Left lung (tissue), 10 donors: ENCODE measurements around the gene RTN4RL2. TPM values are rescaled to one million over a fixed set of nuclear protein-coding genes. Genes with fewer than 3 reads are reported as not detected.
A peak's percentile ranks its signal among the peaks of the same experiment; 100 is the strongest.

ENCODE experiments used
- ATAC-seq: fragments of 200-7000 bp; cut with Tn5 transposase; one replicate; pipeline ENCODE4 v1.9.1; 2020; ENCODE audit warnings: moderate library complexity
- DNase-seq, 4 donors: peaks; one replicate each; pipeline ENCODE4 v3.0.0-alpha.2; 2013 to 2020
- H3K27ac ChIP-seq, 2 donors: fragments of 200-600 bp; sonication (generic) in 1 of 2; one replicate each; pipeline versions ENCODE4 v1.5.0 to v1.8.0; 2020 to 2021
- H3K27me3 ChIP-seq, 2 donors: fragments of 200-600 bp; sonication (generic) in 1 of 2; one replicate each; pipeline versions ENCODE4 v1.5.0 to v1.8.0; 2020 to 2021
- H3K36me3 ChIP-seq, 2 donors: fragments of 200-600 bp; sonication (generic) in 1 of 2; one replicate each; pipeline versions ENCODE4 v1.5.0 to v1.8.0; 2020 to 2021
- H3K4me1 ChIP-seq, 2 donors: fragments of 200-600 bp; one replicate each; pipeline ENCODE4 v1.8.0; 2021
- H3K4me3 ChIP-seq, 2 donors: fragments of 200-600 bp; sonication (generic) in 1 of 2; one replicate each; pipeline versions ENCODE4 v1.5.0 to v1.8.0; 2020 to 2021; ENCODE audit warnings: mild to moderate bottlenecking in 1 of 2
- H3K9me3 ChIP-seq, 2 donors: fragments of 200-600 bp; sonication (generic) in 1 of 2; one replicate each; pipeline versions ENCODE4 v1.5.0 to v1.8.0; 2020 to 2021
- CTCF ChIP-seq, 2 donors: fragments of 200-600 bp; sonication (generic) in 1 of 2; IDR thresholded peaks; one replicate each; pipeline versions ENCODE4 v1.5.0 to v1.8.0; 2021; ENCODE audit warnings: antibody characterized with exemption in 2 of 2
- intact Hi-C, 2 donors: fragments of 100-400 bp; cut with DNase I; formaldehyde crosslinking; loops; one replicate each; pipeline versions ENCODE4 v1.11.2 to v1.14.2; 2022
- polyA plus RNA-seq, 6 donors: library from polyadenylated mRNA; unstranded; fragments of 120-200 nt; gene quantifications; one replicate each; pipeline ENCODE4 v1.2.1, GENCODE V29; 2013; ENCODE audit not compliant: insufficient read length in 6 of 6
- total RNA-seq, 2 donors: library from RNA; stranded (reverse); fragmentation: NEBNext Ultra II Directional; extraction: Animal tissue kit (Norgen Biotek cat#: 25700); gene quantifications; one replicate each; pipeline ENCODE4 v1.2.1, GENCODE V29; 2021
- donor health status: DM: no; HTN: yes; CAD: no.
- donor health status: DM: no; HTN: no; CAD: no.

RTN4RL2 gene
- total and polyA plus RNA-seq, 8 donors = 0.87 to 4.8 (median 2.5) TPM

DNA sequence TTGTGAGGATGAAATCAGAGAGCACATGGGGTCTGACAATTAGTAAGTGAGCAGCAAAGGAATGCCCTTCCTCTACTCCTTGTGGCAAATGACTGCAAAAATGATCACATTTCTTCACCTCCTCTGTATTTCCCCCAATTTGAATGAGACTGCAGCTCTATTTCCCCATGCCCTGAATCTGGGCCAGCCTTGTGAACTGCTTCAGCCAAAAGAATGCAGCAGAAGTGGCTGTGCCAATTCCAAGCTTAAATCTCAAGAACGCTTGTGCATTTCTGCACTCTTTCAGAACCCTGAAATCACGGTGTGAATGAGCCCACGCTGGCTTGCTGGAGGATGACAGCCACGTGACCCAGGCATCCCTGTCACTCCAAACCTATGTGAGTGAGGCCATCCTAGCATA lies 43.3 kb upstream of the RTN4RL2 start:
- peaks cover 0 to 95% of the 10 kb centered on the region in 2 donors for H3K36me3 ChIP-seq
- peak in 2 of 4 donors; percentile 37 to 64 for DNase-seq

DNA sequence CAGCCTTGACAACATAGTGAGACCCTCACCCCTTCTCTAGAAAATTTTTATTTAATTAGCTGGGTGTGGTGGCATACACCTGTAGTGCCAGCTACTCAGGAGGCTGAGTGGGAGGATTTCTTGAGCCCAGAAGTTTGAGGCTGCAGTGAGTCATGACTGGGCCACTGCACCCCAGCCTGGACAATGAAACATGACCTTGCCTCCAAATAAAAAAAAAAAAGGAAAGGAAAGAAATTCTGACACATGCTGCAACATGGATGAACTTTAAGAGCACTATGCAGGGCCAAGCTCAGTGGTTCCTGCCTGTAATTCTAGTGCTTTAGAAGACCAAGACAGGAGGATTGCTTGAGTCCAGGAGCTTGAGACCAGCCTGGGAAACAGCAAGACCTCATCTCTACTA lies 42.2 kb upstream of the RTN4RL2 start:
- no peak overlapping the region for H3K4me3 ChIP-seq
- no peak for ATAC-seq
- peaks cover 0 to 95% of the 10 kb centered on the region in 2 donors for H3K36me3 ChIP-seq
- no peaks in the 10 kb centered on the region for H3K9me3 ChIP-seq
- intact Hi-C loops = no loop called here
- peaks cover 11 to 42% of the 10 kb centered on the region in 2 donors for H3K4me1 ChIP-seq
- no peak overlapping the region for H3K27ac ChIP-seq
- H3K27me3 ChIP-seq = no peaks in the 10 kb centered on the region
- DNase-seq = no peak
- no peak for TF ChIP-seq CTCF (IDR thresholded peaks at IDR 0.05)

More for the DNA sequence above, 43.3 kb upstream of the RTN4RL2 start:
- H3K27me3 ChIP-seq = no peaks in the 10 kb centered on the region
- no peak overlapping the region for H3K4me3 ChIP-seq
- H3K27ac ChIP-seq = peak overlapping the region in 1 of 2 donors; percentile 8
- no peak for TF ChIP-seq CTCF (IDR thresholded peaks at IDR 0.05)
- no peaks in the 10 kb centered on the region for H3K9me3 ChIP-seq
- peak; percentile 71 for ATAC-seq
- intact Hi-C loops = no loop called here
- H3K4me1 ChIP-seq = peaks cover 11 to 31% of the 10 kb centered on the region in 2 donors

- peaks cover 0 to 95% of the 10 kb centered on the region in 2 donors for H3K36me3 ChIP-seq
Observed at GRCh38 chr11:57419146-57419545, 41.2 kb upstream of the RTN4RL2 start.

GRCh38 chr11:57421066-57421465 lies 39.3 kb upstream of the RTN4RL2 start:
- Histone ChIP-seq H3K27me3 (no peaks in the 10 kb centered on the region), H3K27ac (no peak overlapping the region), H3K36me3 (peaks cover 0 to 89% of the 10 kb centered on the region in 2 donors), H3K4me3 (no peak overlapping the region), H3K9me3 (no peaks in the 10 kb centered on the region), H3K4me1 (peaks cover 27 to 71% of the 10 kb centered on the region in 2 donors)
- DNase-seq = no peak
- TF ChIP-seq CTCF (IDR thresholded peaks at IDR 0.05) = no peak
- no peak for ATAC-seq
- intact Hi-C loops = no loop called here

More at GRCh38 chr11:57419146-57419545, 41.2 kb upstream of the RTN4RL2 start:
- Histone ChIP-seq H3K27me3 (no peaks in the 10 kb centered on the region), H3K4me1 (peaks cover 11 to 52% of the 10 kb centered on the region in 2 donors), H3K9me3 (no peaks in the 10 kb centered on the region), H3K4me3 (no peak overlapping the region), H3K27ac (no peak overlapping the region)
- TF ChIP-seq CTCF (IDR thresholded peaks at IDR 0.05) = no peak
- intact Hi-C loops = no loop called here
- ATAC-seq = no peak
- DNase-seq = no peak

DNA sequence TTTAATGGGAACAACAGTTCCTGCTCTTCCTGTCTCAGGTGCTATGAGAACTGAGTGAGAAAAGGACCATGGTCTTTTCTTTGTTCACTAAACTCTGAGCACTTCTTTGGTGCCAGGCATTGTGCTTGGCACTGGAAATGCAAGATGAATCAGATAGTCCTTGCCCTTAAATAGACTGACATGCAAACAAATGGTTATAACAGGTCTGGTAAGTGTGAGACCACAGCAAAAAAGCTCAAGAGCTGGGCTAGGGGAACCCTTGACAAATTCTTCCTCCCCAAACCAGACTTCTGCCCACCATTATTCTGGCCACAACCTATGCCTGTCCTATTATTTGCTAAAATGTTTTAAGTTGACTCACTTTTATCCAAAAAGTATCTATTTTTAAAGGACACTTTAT lies 38.5 kb upstream of the RTN4RL2 start:
- no peak for ATAC-seq
- Histone ChIP-seq H3K4me3 (no peak overlapping the region), H3K27me3 (no peaks in the 10 kb centered on the region), H3K27ac (no peak overlapping the region), H3K4me1 (peaks cover 28 to 69% of the 10 kb centered on the region in 2 donors), H3K9me3 (no peaks in the 10 kb centered on the region), H3K36me3 (peaks cover 0 to 81% of the 10 kb centered on the region in 2 donors)
- intact Hi-C loops = no loop called here
- no peak for DNase-seq
- TF ChIP-seq CTCF (IDR thresholded peaks at IDR 0.05) = no peak
